HCT116 (cell line): ENCODE data around the gene HTT-AS. TPM values are rescaled to one million over a fixed set of nuclear protein-coding genes. Genes with fewer than 3 reads are reported as not detected.
A peak's percentile ranks its signal among the peaks of the same experiment; 100 is the strongest.

ENCODE experiments used
- ATAC-seq: fragments of 200-7000 bp; cut with Tn5 transposase; 2 replicates; pipeline ENCODE4 v1.9.1; 2020; ENCODE audit warnings: mild to moderate bottlenecking, moderate library complexity
- BruUV-seq: library from RNA; stranded (reverse); fragments of 400-500 nt; replicated peaks from 2 replicates; lab custom pipeline; 2021; lab: Mats Ljungman, UMichigan
- CTCF ChIA-PET: fragments of 300-600 bp; sonication (Branson Sonifier 250); formaldehyde crosslinking; loops from one replicate; lab custom pipeline; 2021; ENCODE audit warnings: antibody characterized with exemption; lab: Charles Lee
- POLR2A ChIA-PET: fragments of 300-600, 350-600 bp; sonication (Branson Sonifier 250); formaldehyde crosslinking; loops from one replicate; lab custom pipeline; 2021; ENCODE audit warnings: antibody characterized with exemption; lab: Charles Lee
- RAD21 ChIA-PET, 2 experiments: fragments of 300-600 bp; sonication (Branson Sonifier 250); formaldehyde crosslinking; loops; one replicate each; lab custom pipeline; 2023; ENCODE audit warnings: low total read pairs in 2 of 2; ENCODE audit not compliant: uncharacterized antibody in 2 of 2, unreplicated experiment in 2 of 2, low non-redundant PET in 1 of 2; lab: Charles Lee
- DNase-seq: peaks from one replicate; pipeline ENCODE4 v3.0.0-alpha.2; 2010; ENCODE audit warnings: low read depth, low spot score
- H2AFZ ChIP-seq: fragments of 200-600 bp; shearing (Covaris generic), sonication (generic); 2 replicates; pipeline ENCODE4 v1.6.1; 2017; ENCODE audit warnings: low read depth, mixed run types, mixed read lengths, antibody characterized with exemption, low read length; ENCODE audit not compliant: poor library complexity, severe bottlenecking
- H3K27ac ChIP-seq: 2 replicates; pipeline ENCODE4 v1.5.1; 2012; ENCODE audit warnings: low read depth, low read length
- H3K27me3 ChIP-seq: fragments of 200-600 bp; sonication (generic); 2 replicates; pipeline ENCODE4 v1.6.1; 2016; ENCODE audit warnings: mixed run types, low read length, mixed read lengths; ENCODE audit not compliant: insufficient read depth
- H3K36me3 ChIP-seq, 2 experiments: fragments of 200-500 bp in 1 of 2; fragments of 200-600 bp in 1 of 2; sonication (Bioruptor generic) in 1 of 2; sonication (generic) in 1 of 2; 2 replicates each; pipeline versions ENCODE4 v1.5.1 to v1.6.1; 2014 to 2016; ENCODE audit warnings: low read length in 2 of 2, inconsistent platforms in 1 of 2, mixed read lengths in 1 of 2, mixed run types in 1 of 2; ENCODE audit not compliant: insufficient read depth in 2 of 2, control insufficient read depth in 1 of 2
- H3K4me1 ChIP-seq, 2 experiments: fragments of 200-600 bp in 1 of 2; sonication (generic) in 1 of 2; 2 replicates each; pipeline versions ENCODE4 v1.5.1 to v1.6.1; 2012 to 2017; ENCODE audit warnings: low read length in 2 of 2, inconsistent platforms in 1 of 2, mild to moderate bottlenecking in 1 of 2, mixed read lengths in 1 of 2, mixed run types in 1 of 2, moderate library complexity in 1 of 2; ENCODE audit not compliant: insufficient read depth in 2 of 2, control insufficient read depth in 1 of 2
- H3K4me2 ChIP-seq: fragments of 200-600 bp; sonication (generic); 2 replicates; pipeline ENCODE4 v1.6.1; 2017; ENCODE audit warnings: mixed run types, low read length, mixed read lengths
- H3K4me3 ChIP-seq, 2 experiments: fragments of 200-600 bp in 1 of 2; sonication (generic) in 1 of 2; replicated peaks in 1 of 2; 2 replicates each; pipeline ENCODE4 v1.5.1; 2011 to 2016; ENCODE audit warnings: low read length in 2 of 2, control low read depth in 1 of 2, low read depth in 1 of 2, mild to moderate bottlenecking in 1 of 2, mixed read lengths in 1 of 2, mixed run types in 1 of 2
- H3K79me2 ChIP-seq: fragments of 200-600 bp; sonication (generic); 2 replicates; pipeline ENCODE4 v1.6.1; 2017; ENCODE audit warnings: mild to moderate bottlenecking, mixed run types, low read length, moderate library complexity, mixed read lengths; ENCODE audit not compliant: insufficient read depth
- H3K9ac ChIP-seq: fragments of 200-600 bp; sonication (generic); 2 replicates; pipeline ENCODE4 v1.6.1; 2016; ENCODE audit warnings: low read length, mixed read lengths
- H3K9me2 ChIP-seq: fragments of 200-600 bp; sonication (generic), shearing (Covaris generic); 2 replicates; pipeline ENCODE4 v1.6.1; 2017; ENCODE audit warnings: mixed run types, mild to moderate bottlenecking, moderate library complexity; ENCODE audit not compliant: insufficient read depth
- H3K9me3 ChIP-seq, 2 experiments: fragments of 200-500 bp in 1 of 2; fragments of 200-600 bp in 1 of 2; sonication (Bioruptor generic) in 1 of 2; sonication (generic) in 1 of 2; 2 replicates each; pipeline ENCODE4 v1.6.1; 2014 to 2017; ENCODE audit warnings: low read length in 2 of 2, mixed read lengths in 2 of 2, inconsistent platforms in 1 of 2, low read depth in 1 of 2, mild to moderate bottlenecking in 1 of 2, mixed run types in 1 of 2, moderate library complexity in 1 of 2; ENCODE audit not compliant: control insufficient read depth in 1 of 2, insufficient read depth in 1 of 2
- H4K20me1 ChIP-seq: fragments of 200-600 bp; sonication (generic), shearing (Covaris generic); 2 replicates; pipeline ENCODE4 v1.6.1; 2017; ENCODE audit warnings: mixed run types, mild to moderate bottlenecking, moderate library complexity; ENCODE audit not compliant: insufficient read depth
- CBX3 ChIP-seq: IDR thresholded peaks from 2 replicates; pipeline ENCODE4 v1.6.1; 2012; ENCODE audit warnings: low read depth
- CEBPB ChIP-seq: IDR thresholded peaks from 2 replicates; pipeline ENCODE4 v1.6.1; 2012; ENCODE audit warnings: low read depth
- ELF1 ChIP-seq: IDR thresholded peaks from 2 replicates; pipeline ENCODE4 v1.6.1; 2012; ENCODE audit warnings: low read depth, borderline replicate concordance
- EZH2 ChIP-seq: fragments of 200-600 bp; sonication (generic); IDR thresholded peaks from 2 replicates; pipeline ENCODE4 v1.6.1; 2017; ENCODE audit warnings: antibody characterized with exemption, mixed run types
- FOSL1 ChIP-seq: IDR thresholded peaks from 2 replicates; pipeline ENCODE4 v1.6.1; 2012; ENCODE audit warnings: low read depth
- POLR2A ChIP-seq: IDR thresholded peaks from 2 replicates; pipeline ENCODE4 v1.7.0; 2011; ENCODE audit warnings: borderline replicate concordance; ENCODE audit not compliant: insufficient read depth, insufficient read length; ENCODE audit errors: extremely low read depth
- POLR2AphosphoS5 ChIP-seq: IDR thresholded peaks from 2 replicates; pipeline ENCODE4 v1.6.1; 2011; ENCODE audit warnings: mild to moderate bottlenecking, low read depth, low read length, moderate library complexity
- RAD21 ChIP-seq: IDR thresholded peaks from 2 replicates; pipeline ENCODE4 v1.6.1; 2012; ENCODE audit warnings: low read depth, mild to moderate bottlenecking
- SP1 ChIP-seq: IDR thresholded peaks from 2 replicates; pipeline ENCODE4 v1.6.1; 2012; ENCODE audit warnings: low read depth
- SRF ChIP-seq: IDR thresholded peaks from 2 replicates; pipeline ENCODE4 v1.6.1; 2012; ENCODE audit warnings: low read depth
- ZFX ChIP-seq: fragments of 450-650 bp; IDR thresholded peaks from 2 replicates; pipeline ENCODE4 v1.6.1; 2017
- ZNF274 ChIP-seq: fragments of 200-500 bp; sonication (Bioruptor generic); IDR thresholded peaks from 2 replicates; pipeline ENCODE4 v1.6.1; 2014; ENCODE audit warnings: mild to moderate bottlenecking, low read depth, low read length, inconsistent platforms
- intact Hi-C: fragments of 100-400 bp; cut with micrococcal nuclease; formaldehyde crosslinking; loops from 2 replicates; pipeline ENCODE4 v1.10.0; 2022
- total RNA-seq: library from RNA; stranded (reverse); gene quantifications from one replicate; pipeline ENCODE4 v1.2.1, GENCODE V29; 2021; ENCODE audit not compliant: unreplicated experiment
- TF ChIP-seq, protein P1 (sequence below): IDR thresholded peaks from 2 replicates; pipeline ENCODE4 v1.6.1; 2012
- TF ChIP-seq, protein P2 (sequence below): IDR thresholded peaks from 2 replicates; pipeline ENCODE4 v1.6.1; 2012; ENCODE audit warnings: low read depth
- TF ChIP-seq, protein P3 (sequence below): IDR thresholded peaks from 2 replicates; pipeline ENCODE4 v1.6.1; 2011; ENCODE audit warnings: mild to moderate bottlenecking, low read length, moderate library complexity; ENCODE audit not compliant: insufficient replicate concordance; ENCODE audit errors: extremely low read depth

HTT-AS gene
- total RNA-seq, 1 experiment from 2014 or later = not detected

DNA sequence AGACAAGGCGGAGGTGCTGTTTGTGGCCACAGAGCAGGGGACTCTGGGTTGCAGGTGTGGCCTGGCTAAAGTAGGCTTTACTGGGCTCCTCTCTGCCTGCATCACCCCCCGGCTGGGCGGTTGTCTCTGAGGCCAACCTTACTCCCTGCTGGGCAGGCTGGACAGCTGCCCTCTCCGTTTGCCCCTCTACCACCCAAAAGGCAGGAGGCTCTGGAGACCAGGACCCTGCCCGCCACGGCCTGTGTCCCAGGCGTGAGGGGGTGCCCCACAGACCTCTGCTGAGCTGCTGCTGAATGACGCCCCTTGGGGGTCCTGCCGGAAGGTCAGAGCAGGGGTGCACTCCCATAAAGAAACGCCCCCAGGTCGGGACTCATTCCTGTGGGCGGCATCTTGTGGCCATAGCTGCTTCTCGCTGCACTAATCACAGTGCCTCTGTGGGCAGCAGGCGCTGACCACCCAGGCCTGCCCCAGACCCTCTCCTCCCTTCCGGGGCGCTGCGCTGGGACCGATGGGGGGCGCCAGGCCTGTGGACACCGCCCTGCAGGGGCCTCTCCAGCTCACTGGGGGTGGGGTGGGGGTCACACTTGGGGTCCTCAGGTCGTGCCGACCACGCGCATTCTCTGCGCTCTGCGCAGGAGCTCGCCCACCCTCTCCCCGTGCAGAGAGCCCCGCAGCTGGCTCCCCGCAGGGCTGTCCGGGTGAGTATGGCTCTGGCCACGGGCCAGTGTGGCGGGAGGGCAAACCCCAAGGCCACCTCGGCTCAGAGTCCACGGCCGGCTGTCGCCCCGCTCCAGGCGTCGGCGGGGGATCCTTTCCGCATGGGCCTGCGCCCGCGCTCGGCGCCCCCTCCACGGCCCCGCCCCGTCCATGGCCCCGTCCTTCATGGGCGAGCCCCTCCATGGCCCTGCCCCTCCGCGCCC is 920 bp downstream of the HTT-AS start:
- Histone ChIP-seq H3K36me3 (no peaks in the 10 kb centered on the region), H3K4me3 (peak overlapping the region; percentile 38 to 51), H3K9me2 (no peaks in the 10 kb centered on the region), H3K27me3 (no peaks in the 10 kb centered on the region), H3K9ac (peak overlapping the region; percentile 52), H2AFZ (no peak overlapping the region), H3K79me2 (peaks cover 35% of the 10 kb centered on the region), H3K4me1 (peaks cover 12 to 18% of the 10 kb centered on the region in 2 experiments), H3K4me2 (peak overlapping the region; percentile 85), H4K20me1 (0 out of 2 replicates have a peak, but pooled peaks cover 5% of the 10 kb centered on the region), H3K9me3 (no peaks in the 10 kb centered on the region), H3K27ac (peak overlapping the region; percentile 62; the same call in 1 of the 2 replicates)
- POLR2A ChIA-PET = no interaction called here
- DNase-seq = no peak
- intact Hi-C loops = no loop called here
- peak; percentile 59 for ATAC-seq
- RAD21 ChIA-PET = no interaction called here
- TF ChIP-seq EZH2 = no peak
- TF ChIP-seq POLR2AphosphoS5 = peak; percentile 75
- no TSS peak for BruUV-seq
- CTCF ChIA-PET = no interaction called here

DNA sequence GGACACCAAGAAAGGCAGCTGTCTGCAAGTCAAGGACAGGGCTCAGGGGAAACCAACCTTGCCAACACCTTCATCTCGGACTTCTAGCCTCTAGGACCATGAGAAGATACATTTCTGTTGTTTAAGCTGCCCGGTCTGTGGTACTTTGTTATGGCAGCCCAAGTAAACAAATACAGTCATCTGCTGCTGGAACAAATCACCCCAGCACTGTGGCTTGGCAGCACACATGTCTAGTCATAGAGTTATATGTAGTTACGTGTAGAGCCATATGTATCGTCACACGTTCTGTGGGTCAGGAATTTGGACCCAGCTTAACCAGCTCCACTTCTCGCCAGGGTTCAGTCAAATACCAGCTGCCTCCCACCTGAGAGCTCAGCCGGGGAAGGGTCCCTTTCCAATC is 2.5 kb downstream of the HTT-AS start:
- intact Hi-C loops = no loop called here
- Histone ChIP-seq H3K36me3 (no peaks in the 10 kb centered on the region), H3K27me3 (no peaks in the 10 kb centered on the region), H3K9me3 (no peaks in the 10 kb centered on the region), H3K27ac (no peak overlapping the region), H4K20me1 (0 out of 2 replicates have a peak, but pooled peaks cover 5% of the 10 kb centered on the region), H3K9me2 (no peaks in the 10 kb centered on the region), H2AFZ (no peak overlapping the region), H3K9ac (no peak overlapping the region), H3K4me1 (peaks cover 12 to 18% of the 10 kb centered on the region in 2 experiments), H3K79me2 (peaks cover 19% of the 10 kb centered on the region), H3K4me2 (no peak overlapping the region), H3K4me3 (no peak overlapping the region)
- no TSS peak for BruUV-seq
- DNase-seq = no peak
- no peak for ATAC-seq
- ChIA-PET RAD21 (no interaction called here), CTCF (no interaction called here), POLR2A (no interaction called here)
- TF ChIP-seq EZH2 = no peak
- TF ChIP-seq ELF1 = no peak
- TF ChIP-seq, protein P1, sequence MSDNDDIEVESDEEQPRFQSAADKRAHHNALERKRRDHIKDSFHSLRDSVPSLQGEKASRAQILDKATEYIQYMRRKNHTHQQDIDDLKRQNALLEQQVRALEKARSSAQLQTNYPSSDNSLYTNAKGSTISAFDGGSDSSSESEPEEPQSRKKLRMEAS = no peak
- no peak for TF ChIP-seq ZFX
- no peak for TF ChIP-seq RAD21
- no peak for TF ChIP-seq ZNF274
- no peak for TF ChIP-seq CEBPB
- TF ChIP-seq, protein P2, sequence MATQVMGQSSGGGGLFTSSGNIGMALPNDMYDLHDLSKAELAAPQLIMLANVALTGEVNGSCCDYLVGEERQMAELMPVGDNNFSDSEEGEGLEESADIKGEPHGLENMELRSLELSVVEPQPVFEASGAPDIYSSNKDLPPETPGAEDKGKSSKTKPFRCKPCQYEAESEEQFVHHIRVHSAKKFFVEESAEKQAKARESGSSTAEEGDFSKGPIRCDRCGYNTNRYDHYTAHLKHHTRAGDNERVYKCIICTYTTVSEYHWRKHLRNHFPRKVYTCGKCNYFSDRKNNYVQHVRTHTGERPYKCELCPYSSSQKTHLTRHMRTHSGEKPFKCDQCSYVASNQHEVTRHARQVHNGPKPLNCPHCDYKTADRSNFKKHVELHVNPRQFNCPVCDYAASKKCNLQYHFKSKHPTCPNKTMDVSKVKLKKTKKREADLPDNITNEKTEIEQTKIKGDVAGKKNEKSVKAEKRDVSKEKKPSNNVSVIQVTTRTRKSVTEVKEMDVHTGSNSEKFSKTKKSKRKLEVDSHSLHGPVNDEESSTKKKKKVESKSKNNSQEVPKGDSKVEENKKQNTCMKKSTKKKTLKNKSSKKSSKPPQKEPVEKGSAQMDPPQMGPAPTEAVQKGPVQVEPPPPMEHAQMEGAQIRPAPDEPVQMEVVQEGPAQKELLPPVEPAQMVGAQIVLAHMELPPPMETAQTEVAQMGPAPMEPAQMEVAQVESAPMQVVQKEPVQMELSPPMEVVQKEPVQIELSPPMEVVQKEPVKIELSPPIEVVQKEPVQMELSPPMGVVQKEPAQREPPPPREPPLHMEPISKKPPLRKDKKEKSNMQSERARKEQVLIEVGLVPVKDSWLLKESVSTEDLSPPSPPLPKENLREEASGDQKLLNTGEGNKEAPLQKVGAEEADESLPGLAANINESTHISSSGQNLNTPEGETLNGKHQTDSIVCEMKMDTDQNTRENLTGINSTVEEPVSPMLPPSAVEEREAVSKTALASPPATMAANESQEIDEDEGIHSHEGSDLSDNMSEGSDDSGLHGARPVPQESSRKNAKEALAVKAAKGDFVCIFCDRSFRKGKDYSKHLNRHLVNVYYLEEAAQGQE = no peak
- no peak for TF ChIP-seq FOSL1
- no peak for TF ChIP-seq CBX3
- TF ChIP-seq, protein P3, sequence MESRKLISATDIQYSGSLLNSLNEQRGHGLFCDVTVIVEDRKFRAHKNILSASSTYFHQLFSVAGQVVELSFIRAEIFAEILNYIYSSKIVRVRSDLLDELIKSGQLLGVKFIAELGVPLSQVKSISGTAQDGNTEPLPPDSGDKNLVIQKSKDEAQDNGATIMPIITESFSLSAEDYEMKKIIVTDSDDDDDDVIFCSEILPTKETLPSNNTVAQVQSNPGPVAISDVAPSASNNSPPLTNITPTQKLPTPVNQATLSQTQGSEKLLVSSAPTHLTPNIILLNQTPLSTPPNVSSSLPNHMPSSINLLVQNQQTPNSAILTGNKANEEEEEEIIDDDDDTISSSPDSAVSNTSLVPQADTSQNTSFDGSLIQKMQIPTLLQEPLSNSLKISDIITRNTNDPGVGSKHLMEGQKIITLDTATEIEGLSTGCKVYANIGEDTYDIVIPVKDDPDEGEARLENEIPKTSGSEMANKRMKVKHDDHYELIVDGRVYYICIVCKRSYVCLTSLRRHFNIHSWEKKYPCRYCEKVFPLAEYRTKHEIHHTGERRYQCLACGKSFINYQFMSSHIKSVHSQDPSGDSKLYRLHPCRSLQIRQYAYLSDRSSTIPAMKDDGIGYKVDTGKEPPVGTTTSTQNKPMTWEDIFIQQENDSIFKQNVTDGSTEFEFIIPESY = no peak
- TF ChIP-seq POLR2A = no peak
- TF ChIP-seq SP1 = no peak
- no peak for TF ChIP-seq SRF
